ENCODE data around the gene PLEK. TPM values are rescaled to one million over a fixed set of nuclear protein-coding genes. Genes with fewer than 3 reads are reported as not detected.

Gene PLEK
- total RNA-seq, 4 donors from 2014 or later = 0.68 to 4.7 (median 2.2) TPM

GRCh38 chr2:68330691-68331090, 34.4 kb upstream of the PLEK start:
- DNase-seq (no peak), ATAC-seq (no peak)
- Histone ChIP-seq H3K36me3 (no peaks in the 10 kb centered on the region), H3K27me3 (no peaks in the 10 kb centered on the region), H3K27ac (no peak overlapping the region), H3K4me3 (no peak overlapping the region), H3K9me3 (no peaks in the 10 kb centered on the region), H3K4me1 (no peaks in the 10 kb centered on the region)
- TF ChIP-seq POLR2A (IDR thresholded peaks at IDR 0.05) (no peak), CTCF (IDR thresholded peaks at IDR 0.05 in 4 of 5, conservative IDR thresholded peaks at IDR 0.05 in 1 of 5) (no peak)
- intact Hi-C loops (cut with DNase I; ENCODE audit: low total_unique reads) = no loop called here
- in situ Hi-C loops (cut with MboI; ENCODE audit: low sequenced_read_pairs in 4 of 4) = no loop called here

- in situ Hi-C loops (cut with MboI; ENCODE audit: low sequenced_read_pairs in 4 of 4) = no loop called here
- Histone ChIP-seq H3K36me3 (no peaks in the 10 kb centered on the region), H3K4me3 (no peak overlapping the region), H3K4me1 (no peaks in the 10 kb centered on the region), H3K9me3 (no peaks in the 10 kb centered on the region), H3K27ac (no peak overlapping the region), H3K27me3 (no peaks in the 10 kb centered on the region)
- DNase-seq (no peak), ATAC-seq (no peak)
- intact Hi-C loops (cut with DNase I; ENCODE audit: low total_unique reads) = no loop called here
- TF ChIP-seq CTCF (IDR thresholded peaks at IDR 0.05 in 4 of 5, conservative IDR thresholded peaks at IDR 0.05 in 1 of 5) = no peak
- TF ChIP-seq POLR2A (IDR thresholded peaks at IDR 0.05) = no peak
Measured at GRCh38 chr2:68333009-68333408, 32.1 kb upstream of the PLEK start.

GRCh38 chr2:68333931-68334330, 31.2 kb upstream of the PLEK start:
- Histone ChIP-seq H3K9me3 (no peaks in the 10 kb centered on the region), H3K36me3 (no peaks in the 10 kb centered on the region), H3K4me1 (no peaks in the 10 kb centered on the region), H3K27me3 (no peaks in the 10 kb centered on the region), H3K4me3 (no peak overlapping the region), H3K27ac (no peak overlapping the region)
- TF ChIP-seq CTCF (IDR thresholded peaks at IDR 0.05 in 4 of 5, conservative IDR thresholded peaks at IDR 0.05 in 1 of 5) (no peak), POLR2A (IDR thresholded peaks at IDR 0.05) (no peak)
- in situ Hi-C loops (cut with MboI; ENCODE audit: low sequenced_read_pairs in 4 of 4) (no loop called here), intact Hi-C loops (cut with DNase I; ENCODE audit: low total_unique reads) (no loop called here)
- no peak for DNase-seq
- ATAC-seq = no peak

GRCh38 chr2:68336192-68336591, 28.9 kb upstream of the PLEK start:
- no peak for ATAC-seq

More at GRCh38 chr2:68336192-68336591, 28.9 kb upstream of the PLEK start:
- H3K36me3 ChIP-seq = no peaks in the 10 kb centered on the region
- no peaks in the 10 kb centered on the region for H3K27me3 ChIP-seq
- no peak for TF ChIP-seq CTCF (IDR thresholded peaks at IDR 0.05 in 4 of 5, conservative IDR thresholded peaks at IDR 0.05 in 1 of 5)
- intact Hi-C loops (cut with DNase I; ENCODE audit: low total_unique reads) (no loop called here), in situ Hi-C loops (cut with MboI; ENCODE audit: low sequenced_read_pairs in 4 of 4) (no loop called here)
- no peak overlapping the region for H3K4me3 ChIP-seq
- no peaks in the 10 kb centered on the region for H3K9me3 ChIP-seq
- H3K27ac ChIP-seq = no peak overlapping the region
- H3K4me1 ChIP-seq = no peaks in the 10 kb centered on the region
- no peak for DNase-seq
